Heart right ventricle (tissue), 16 donors: ENCODE results near the gene SLC30A7. TPM values are rescaled to one million over a fixed set of nuclear protein-coding genes. Genes with fewer than 3 reads are reported as not detected.
"Not testable (repeated sequence)": the region's sequence is repeated elsewhere in the genome, so short reads cannot be mapped to it uniquely, and the experiment has no call there.

Experiments
- ATAC-seq, 8 donors: fragments of 200-7000 bp; cut with Tn5 transposase; one replicate each; pipeline ENCODE4 v1.9.1; 2020; ENCODE audit warnings: mild to moderate bottlenecking in 8 of 8, moderate library complexity in 8 of 8, moderate number of reproducible peaks in 1 of 8
- DNase-seq, 2 donors: peaks; one replicate each; pipeline ENCODE4 v3.0.0-alpha.2; 2020
- H3K27ac ChIP-seq, 10 donors: fragments of 200-600 bp; sonication (generic) in 2 of 10; one replicate each; pipeline versions ENCODE4 v1.5.0 to v1.8.0; 2020 to 2022; ENCODE audit warnings: mild to moderate bottlenecking in 3 of 10
- H3K27me3 ChIP-seq, 7 donors: fragments of 200-600 bp; one replicate each; pipeline ENCODE4 v1.8.0; 2021 to 2022; ENCODE audit warnings: mild to moderate bottlenecking in 2 of 7
- H3K36me3 ChIP-seq, 9 donors: fragments of 200-600 bp; sonication (generic) in 1 of 9; one replicate each; pipeline versions ENCODE4 v1.5.0 to v1.8.0; 2020 to 2022; ENCODE audit warnings: mild to moderate bottlenecking in 2 of 9
- H3K4me1 ChIP-seq, 9 donors: fragments of 200-600 bp; sonication (generic) in 1 of 9; one replicate each; pipeline versions ENCODE4 v1.5.0 to v1.8.0; 2020 to 2022; ENCODE audit warnings: mild to moderate bottlenecking in 4 of 9
- H3K4me3 ChIP-seq, 10 donors: fragments of 200-600 bp; sonication (generic) in 2 of 10; one replicate each; pipeline versions ENCODE4 v1.5.0 to v1.8.0; 2020 to 2022; ENCODE audit warnings: mild to moderate bottlenecking in 7 of 10, moderate library complexity in 2 of 10
- H3K9me3 ChIP-seq, 11 donors: fragments of 200-600 bp in 10 of 11; sonication (generic) in 2 of 11; one replicate each; pipeline versions ENCODE4 v1.5.0 to v1.8.0; 2013 to 2022; ENCODE audit warnings: mild to moderate bottlenecking in 2 of 11, control low read depth in 1 of 11, moderate library complexity in 1 of 11
- CTCF ChIP-seq, 9 donors: fragments of 200-600 bp; sonication (generic) in 2 of 9; IDR thresholded peaks; one replicate each; pipeline versions ENCODE4 v1.5.0 to v1.8.0; 2021 to 2022; ENCODE audit warnings: antibody characterized with exemption in 9 of 9, mild to moderate bottlenecking in 5 of 9, moderate library complexity in 1 of 9
- WGBS, 2 donors: extraction: QIAGEN DNeasy Blood & Tissue Kit; methylation state at CpG; one replicate each; pipeline ENCODE4 v1.1.7; 2013; ENCODE audit warnings: inconsistent platforms in 1 of 2; 5-methylcytosine and 5-hydroxymethylcytosine counted together
- intact Hi-C, 10 donors: fragments of 100-400 bp; cut with DNase I; formaldehyde crosslinking; loops; one replicate each; pipeline versions ENCODE4 v1.11.1 to v1.14.2; 2022
- polyA plus RNA-seq, 2 donors: library from polyadenylated mRNA; stranded (reverse); fragments of 200-250 nt; gene quantifications; one replicate each; pipeline ENCODE4 v1.2.3, GENCODE V29; 2013
- total RNA-seq, 10 donors: library from RNA; stranded (reverse); fragmentation: NEBNext Ultra II Directional in 3 of 10; extraction: Animal tissue kit (Norgen Biotek cat#: 25700) in 3 of 10; gene quantifications; one replicate each; pipeline versions ENCODE4 v1.2.1 to v1.2.4, GENCODE V29; 2021 to 2023
- donor health status: Arrhythmogenic right ventricular cardiomyopathy.
- donor health status: ischemic (EF 13 %, LVEDD 7.1; RV severe dilation, severe dysfunction).
- donor health status: healthy with polysubstance abuse.
- donor health status: DM: no; HTN: yes; CAD: no.
- donor health status: DM: no; HTN: no; CAD: no.
- donor health status: ischemic (EF 25% LVEDD 6.9; RV normal size, moderate dysfunction).
- donor health status: ischemic (EF 25% LVEDD 5.7; RV mildly dilated, moderate dysfunction).
- donor health status: healthy.
- donor health status: DM: yes; HTN: yes; CAD: no.
- donor health status: Ischemic cardiomyopathy.
- donor health status: ischemic (EF 35%, LVEDD 5.7; RV mildly dilated, moderate dysfunction).
- donor health status: nonischemic (EF 11% LVEDD 7.7; RV severe dilation, severe dysfunction).
- donor health status: DM: yes; HTN: yes; CAD: no.
- donor health status: PGD.
- donor health status: ischemic (EF 29% LVEDD 5.4; RV normal size, mild dysfunction).
- donor health status: nonischemic (EF 23%, LVEDD 6.1; RV moderate dilation, normal function).

Gene SLC30A7
- total and polyA plus RNA-seq, 12 donors, result 1.7 to 16.2 (median 5.7) TPM

- H3K4me3 ChIP-seq, result no peak overlapping the region
- no peak for TF ChIP-seq CTCF (IDR thresholded peaks at IDR 0.05)
- H3K9me3 ChIP-seq, result no peaks in the 10 kb centered on the region
- peak overlapping the region in 1 of 10 donors; percentile 66 for H3K27ac ChIP-seq
- WGBS, 2 donors, result 66 to 68% methylated on average over 2 of the region's 2 CpGs
- peak in 1 of 8 donors; percentile 38 for ATAC-seq
- DNase-seq, result no peak
- H3K36me3 ChIP-seq, result peaks cover 0 to 62% (median 4%) of the 10 kb centered on the region in 9 donors
- H3K27me3 ChIP-seq, result no peaks in the 10 kb centered on the region
- peaks cover 0 to 14% (median 0%) of the 10 kb centered on the region in 9 donors for H3K4me1 ChIP-seq
- intact Hi-C loops, result loop anchor here in 6 of 10 donors (5.0 to 10.0 kb wide), 5 partner anchors 98 to 428 kb away; partner anchors contain the start of genes DPH5 (in 1 of the 6) and S1PR1 (in 1 of the 6)
Observed at GRCh38 chr1:100927276-100927675, 31.4 kb downstream of the SLC30A7 start.

GRCh38 chr1:100928128-100928527, 32.2 kb downstream of the SLC30A7 start:
- H3K36me3 ChIP-seq, result peaks cover 0 to 65% (median 4%) of the 10 kb centered on the region in 9 donors
- H3K4me1 ChIP-seq, result peaks cover 0 to 14% (median 0%) of the 10 kb centered on the region in 9 donors
- H3K27ac ChIP-seq, result peak overlapping the region in 1 of 10 donors; percentile 66
- TF ChIP-seq CTCF (IDR thresholded peaks at IDR 0.05), result peak in 3 of 9 donors; percentile 4 to 17 (median 10)
- H3K9me3 ChIP-seq, result no peaks in the 10 kb centered on the region
- no peak overlapping the region for H3K4me3 ChIP-seq
- H3K27me3 ChIP-seq, result no peaks in the 10 kb centered on the region
- intact Hi-C loops, result loop anchor here in 6 of 10 donors (5.0 to 10.0 kb wide), 5 partner anchors 97 to 427 kb away; partner anchors contain the start of genes DPH5 (in 1 of the 6) and S1PR1 (in 1 of the 6)
- WGBS, 2 donors, result 86 to 88% methylated on average over 3 of the region's 3 CpGs
- ATAC-seq (no peak), DNase-seq (no peak)

- intact Hi-C loops, result loop anchor here in 1 of 10 donors (5.0 kb wide), 1 partner anchor 97 kb away; the partner anchor contains the start of gene DPH5
- DNase-seq (no peak), ATAC-seq (no peak)
- peak overlapping the region in 1 of 10 donors; percentile 3 for H3K27ac ChIP-seq
- TF ChIP-seq CTCF (IDR thresholded peaks at IDR 0.05), result no peak
- peaks cover 0 to 58% (median 0%) of the 10 kb centered on the region in 9 donors for H3K36me3 ChIP-seq
- H3K9me3 ChIP-seq, result peaks cover 0 to 6% (median 0%) of the 10 kb centered on the region in 11 donors
- H3K4me1 ChIP-seq, result peaks cover 0 to 18% (median 0%) of the 10 kb centered on the region in 9 donors
- H3K4me3 ChIP-seq, result no peak overlapping the region
- H3K27me3 ChIP-seq, result no peaks in the 10 kb centered on the region
Observed at GRCh38 chr1:100930494-100930893, 34.6 kb downstream of the SLC30A7 start.

- intact Hi-C loops, result loop anchor here in 1 of 10 donors (5.0 kb wide), 1 partner anchor 96 kb away; the partner anchor contains the start of gene DPH5
- ATAC-seq, result no peak
- DNase-seq, result no peak
- Histone ChIP-seq H3K36me3 (peaks cover 0 to 55% (median 0%) of the 10 kb centered on the region in 9 donors), H3K4me3 (no peak overlapping the region), H3K27ac (peak overlapping the region in 1 of 10 donors; percentile 3), H3K9me3 (peaks cover 0 to 6% (median 0%) of the 10 kb centered on the region in 11 donors), H3K27me3 (no peaks in the 10 kb centered on the region), H3K4me1 (peaks cover 0 to 18% (median 0%) of the 10 kb centered on the region in 9 donors)
- WGBS, 2 donors, result 93 to 98% methylated on average over 1 of the region's 1 CpG
- TF ChIP-seq CTCF (IDR thresholded peaks at IDR 0.05), result peak in 5 of 9 donors; percentile 7 to 28 (median 17)
Observed at GRCh38 chr1:100931716-100932115, 35.8 kb downstream of the SLC30A7 start.

- H3K27ac ChIP-seq, H3K9me3 ChIP-seq, DNase-seq, H3K4me3 ChIP-seq, ATAC-seq, H3K27me3 ChIP-seq: not testable (repeated sequence)
- WGBS, 2 donors, result 89 to 100% methylated on average over 2 of the region's 2 CpGs
- intact Hi-C loops, result loop anchor here in 1 of 10 donors (5.0 kb wide), 1 partner anchor 94 kb away; the partner anchor contains the start of gene DPH5
- peaks cover 0 to 69% (median 11%) of the 10 kb centered on the region in 9 donors for H3K36me3 ChIP-seq
- H3K4me1 ChIP-seq, result peaks cover 0 to 18% (median 0%) of the 10 kb centered on the region in 9 donors
Observed at GRCh38 chr1:100933555-100933954, 37.7 kb downstream of the SLC30A7 start.
